Upper lobe of right lung (tissue), 1 donor: ENCODE measurements around the gene VEZF1. TPM values are rescaled to one million over a fixed set of nuclear protein-coding genes. Genes with fewer than 3 reads are reported as not detected.

Source experiments
- ATAC-seq: fragments of 200-7000 bp; cut with Tn5 transposase; one replicate; pipeline ENCODE4 v1.9.1; 2020; ENCODE audit warnings: mild to moderate bottlenecking, moderate library complexity
- DNase-seq: peaks from one replicate; pipeline ENCODE4 v3.0.0-alpha.2; 2020
- H3K27ac ChIP-seq: fragments of 200-600 bp; one replicate; pipeline ENCODE4 v1.8.0; 2022
- H3K27me3 ChIP-seq: fragments of 200-600 bp; one replicate; pipeline ENCODE4 v1.8.0; 2022; ENCODE audit warnings: mild to moderate bottlenecking
- H3K36me3 ChIP-seq: fragments of 200-600 bp; one replicate; pipeline ENCODE4 v1.8.0; 2022
- H3K4me1 ChIP-seq: fragments of 200-600 bp; one replicate; pipeline ENCODE4 v1.8.0; 2022
- H3K4me3 ChIP-seq: fragments of 200-600 bp; one replicate; pipeline ENCODE4 v1.8.0; 2022; ENCODE audit warnings: mild to moderate bottlenecking
- H3K9me3 ChIP-seq: fragments of 200-600 bp; one replicate; pipeline ENCODE4 v1.8.0; 2022
- intact Hi-C: fragments of 100-400 bp; cut with DNase I; formaldehyde crosslinking; loops from one replicate; pipeline ENCODE4 v1.11.0; 2022
- total RNA-seq: library from RNA; stranded (reverse); fragmentation: NEBNext Ultra II Directional; extraction: Animal tissue kit (Norgen Biotek cat#: 25700); gene quantifications from one replicate; pipeline ENCODE4 v1.2.1, GENCODE V29; 2021
- TF ChIP-seq, protein P1 (sequence below): fragments of 200-600 bp; IDR thresholded peaks from one replicate; pipeline ENCODE4 v1.8.0; 2022; ENCODE audit warnings: antibody characterized with exemption
- donor health status: DM: no; HTN: yes; CAD: no; lungs with severe emphysema.

The VEZF1 gene
- total RNA-seq, 1 donor from 2014 or later: 77.1 TPM

DNA sequence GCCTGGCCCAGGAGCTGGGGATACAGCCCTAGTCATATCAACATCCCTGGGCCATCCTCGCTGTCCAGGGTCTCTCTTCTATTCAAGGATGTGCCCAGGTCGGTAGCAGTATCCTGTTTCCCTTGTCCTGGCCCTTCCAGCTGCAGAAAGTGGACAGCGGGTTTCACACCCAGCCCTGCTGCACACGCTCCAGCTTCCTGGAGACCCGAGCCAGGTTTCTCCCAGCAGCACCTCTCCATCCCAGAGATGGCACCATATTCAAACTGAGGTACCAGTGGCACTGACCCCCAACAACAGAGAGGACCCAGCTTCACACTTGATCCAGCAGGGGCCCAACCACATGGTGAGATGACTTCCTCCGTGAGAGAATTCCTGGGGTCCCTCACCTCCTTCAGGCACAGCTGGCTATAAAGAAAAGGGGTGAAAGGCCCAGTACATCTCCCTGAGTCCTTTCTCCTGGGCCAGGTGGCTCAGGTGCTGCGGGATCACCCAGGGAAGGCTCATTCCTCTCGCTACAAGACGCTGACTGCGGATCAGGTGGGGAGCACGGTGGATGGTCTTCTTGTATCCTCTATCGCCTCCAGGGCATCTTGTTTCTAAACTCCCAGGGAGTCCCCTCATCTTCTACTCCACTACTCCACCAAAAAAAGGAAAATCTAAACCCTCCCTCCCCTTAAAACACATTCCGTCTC lies 34.2 kb downstream of the VEZF1 start:
- no peaks in the 10 kb centered on the region for H3K27me3 ChIP-seq
- DNase-seq (peak; percentile 57), ATAC-seq (no peak)
- peak overlapping the region; percentile 72 for H3K4me3 ChIP-seq
- no peaks in the 10 kb centered on the region for H3K36me3 ChIP-seq
- TF ChIP-seq, protein P1, sequence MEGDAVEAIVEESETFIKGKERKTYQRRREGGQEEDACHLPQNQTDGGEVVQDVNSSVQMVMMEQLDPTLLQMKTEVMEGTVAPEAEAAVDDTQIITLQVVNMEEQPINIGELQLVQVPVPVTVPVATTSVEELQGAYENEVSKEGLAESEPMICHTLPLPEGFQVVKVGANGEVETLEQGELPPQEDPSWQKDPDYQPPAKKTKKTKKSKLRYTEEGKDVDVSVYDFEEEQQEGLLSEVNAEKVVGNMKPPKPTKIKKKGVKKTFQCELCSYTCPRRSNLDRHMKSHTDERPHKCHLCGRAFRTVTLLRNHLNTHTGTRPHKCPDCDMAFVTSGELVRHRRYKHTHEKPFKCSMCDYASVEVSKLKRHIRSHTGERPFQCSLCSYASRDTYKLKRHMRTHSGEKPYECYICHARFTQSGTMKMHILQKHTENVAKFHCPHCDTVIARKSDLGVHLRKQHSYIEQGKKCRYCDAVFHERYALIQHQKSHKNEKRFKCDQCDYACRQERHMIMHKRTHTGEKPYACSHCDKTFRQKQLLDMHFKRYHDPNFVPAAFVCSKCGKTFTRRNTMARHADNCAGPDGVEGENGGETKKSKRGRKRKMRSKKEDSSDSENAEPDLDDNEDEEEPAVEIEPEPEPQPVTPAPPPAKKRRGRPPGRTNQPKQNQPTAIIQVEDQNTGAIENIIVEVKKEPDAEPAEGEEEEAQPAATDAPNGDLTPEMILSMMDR: no peak
- H3K27ac ChIP-seq: peak overlapping the region; percentile 94
- H3K9me3 ChIP-seq: no peaks in the 10 kb centered on the region
- peaks cover 39% of the 10 kb centered on the region for H3K4me1 ChIP-seq
- intact Hi-C loops: no loop called here

DNA sequence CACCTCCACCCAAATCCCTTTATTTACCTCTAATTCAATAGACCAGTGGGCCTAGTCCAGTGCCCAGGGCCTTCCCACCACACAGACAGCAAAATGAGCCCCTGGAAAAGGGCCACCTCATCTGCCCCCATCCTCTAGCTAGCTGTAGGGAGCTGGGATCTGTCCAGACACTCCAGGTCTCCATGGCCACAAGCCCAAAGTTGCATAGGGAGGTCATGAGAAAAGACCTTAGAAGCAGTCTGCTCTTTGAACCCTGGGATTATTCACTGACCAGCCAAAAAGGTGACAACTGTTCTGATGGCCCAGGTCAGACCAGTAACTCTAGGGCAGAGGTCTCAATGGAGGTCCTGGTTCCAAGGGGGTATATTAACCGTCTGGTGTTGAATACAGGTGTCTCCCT lies 34.8 kb downstream of the VEZF1 start:
- H3K27ac ChIP-seq: no peak overlapping the region
- intact Hi-C loops: no loop called here

DNA sequence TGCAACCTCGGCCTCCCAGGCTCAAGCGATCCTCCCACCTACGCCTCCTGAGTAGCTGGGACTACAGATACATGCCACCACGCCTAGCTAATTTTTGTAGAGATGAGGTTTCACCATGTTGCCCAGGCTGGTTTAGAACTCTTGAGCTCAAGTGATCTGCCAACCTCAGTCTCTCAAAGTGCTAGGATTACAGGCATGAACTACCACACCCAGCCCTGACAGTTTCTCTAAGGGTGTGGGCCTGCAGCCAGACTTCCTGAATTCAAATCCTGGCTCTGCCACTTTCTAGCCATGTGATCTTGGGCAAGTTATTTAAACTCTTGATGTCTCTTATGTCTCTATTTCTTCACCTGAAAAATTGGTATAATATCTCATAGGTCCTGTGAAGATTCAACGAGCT lies 38.4 kb downstream of the VEZF1 start:
- peak; percentile 77 for DNase-seq
- Histone ChIP-seq H3K4me1 (peaks cover 60% of the 10 kb centered on the region), H3K4me3 (no peak overlapping the region), H3K9me3 (no peaks in the 10 kb centered on the region), H3K27ac (peak overlapping the region; percentile 80), H3K36me3 (no peaks in the 10 kb centered on the region), H3K27me3 (no peaks in the 10 kb centered on the region)
- TF ChIP-seq, protein P1: no peak
- peak; percentile 59 for ATAC-seq
- intact Hi-C loops: no loop called here

More for the DNA sequence above, 34.8 kb downstream of the VEZF1 start:
- H3K4me1 ChIP-seq: peaks cover 46% of the 10 kb centered on the region
- ATAC-seq (no peak), DNase-seq (peak; percentile 26)
- no peaks in the 10 kb centered on the region for H3K9me3 ChIP-seq
- no peak overlapping the region for H3K4me3 ChIP-seq
- no peaks in the 10 kb centered on the region for H3K36me3 ChIP-seq
- TF ChIP-seq, protein P1: no peak
- no peaks in the 10 kb centered on the region for H3K27me3 ChIP-seq

DNA sequence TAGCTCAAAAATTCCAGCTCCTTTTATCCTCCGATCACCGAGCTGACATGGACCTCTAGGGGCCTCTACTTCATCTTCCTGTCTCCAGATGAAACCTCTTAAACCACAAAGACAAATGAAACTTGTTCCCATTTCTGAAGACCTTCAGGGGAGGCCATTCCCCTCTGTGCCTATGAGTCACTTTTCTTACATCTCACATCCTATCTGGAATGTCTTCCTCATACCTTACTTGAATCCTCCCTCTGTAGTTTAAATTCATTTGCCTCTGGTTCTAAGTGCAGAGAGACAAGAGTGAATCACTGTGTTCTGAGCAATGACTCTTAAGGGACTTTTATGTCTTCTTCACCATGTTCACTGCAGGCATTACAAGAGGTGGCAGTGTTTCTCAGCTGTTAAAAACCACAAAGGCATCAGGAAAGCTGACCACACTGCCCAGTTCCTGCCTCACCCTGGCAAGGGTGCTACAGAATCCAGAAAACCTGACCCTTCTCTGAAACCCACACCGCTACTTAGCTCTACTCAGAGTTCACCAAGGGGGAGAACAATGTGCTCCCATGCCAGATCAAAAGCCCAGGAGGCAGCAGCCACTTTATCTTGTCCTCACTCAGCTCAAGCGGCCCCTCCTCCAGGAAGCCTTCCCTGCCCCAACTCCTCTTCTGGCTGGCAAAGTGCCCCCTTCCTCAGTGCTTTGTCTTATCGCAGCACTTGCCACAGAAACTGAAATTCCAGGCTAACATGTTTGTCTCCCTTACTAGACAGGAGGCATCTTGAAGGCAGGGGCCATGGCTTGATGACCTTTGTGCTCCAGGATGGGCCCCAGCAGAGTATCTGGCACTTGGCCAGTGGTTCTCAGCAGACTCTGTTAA lies 39.3 kb downstream of the VEZF1 start:
- no peaks in the 10 kb centered on the region for H3K36me3 ChIP-seq
- no peak for DNase-seq
- TF ChIP-seq, protein P1: no peak
- no peaks in the 10 kb centered on the region for H3K9me3 ChIP-seq
- peak; percentile 37 for ATAC-seq
- no peak overlapping the region for H3K4me3 ChIP-seq
- H3K4me1 ChIP-seq: peaks cover 60% of the 10 kb centered on the region
- H3K27ac ChIP-seq: peak overlapping the region; percentile 80
- intact Hi-C loops: no loop called here
- no peaks in the 10 kb centered on the region for H3K27me3 ChIP-seq

DNA sequence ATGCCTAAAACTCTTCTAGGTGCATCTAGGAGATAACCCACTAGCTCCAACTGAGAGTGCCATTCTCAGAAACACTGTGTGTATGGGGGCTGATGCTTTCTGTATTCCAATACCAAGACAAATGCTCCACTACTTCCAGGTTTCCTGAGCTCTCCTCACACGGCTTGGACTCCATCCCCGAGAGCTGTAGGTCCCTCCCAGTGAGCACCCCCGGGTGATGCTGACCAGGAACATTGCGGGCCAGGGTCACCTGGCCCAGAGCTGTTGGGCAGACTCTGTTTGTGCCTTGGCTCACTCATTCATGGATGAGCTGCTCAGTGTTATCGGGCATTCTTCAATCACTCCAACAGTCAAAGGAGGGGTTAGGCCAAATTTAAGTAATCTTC lies 39.9 kb downstream of the VEZF1 start:
- intact Hi-C loops: no loop called here
- peak overlapping the region; percentile 80 for H3K27ac ChIP-seq
- ATAC-seq (no peak), DNase-seq (no peak)
- TF ChIP-seq, protein P1: no peak
- H3K27me3 ChIP-seq: no peaks in the 10 kb centered on the region
- no peaks in the 10 kb centered on the region for H3K9me3 ChIP-seq
- H3K4me1 ChIP-seq: peaks cover 65% of the 10 kb centered on the region
- no peak overlapping the region for H3K4me3 ChIP-seq
- H3K36me3 ChIP-seq: no peaks in the 10 kb centered on the region
